ENCODE data around the gene TTLL11. TPM values are rescaled to one million over a fixed set of nuclear protein-coding genes. Genes with fewer than 3 reads are reported as not detected.

TTLL11 gene
- total and polyA plus RNA-seq, 4 donors = 1.4 to 4.5 (median 3.6) TPM

DNA sequence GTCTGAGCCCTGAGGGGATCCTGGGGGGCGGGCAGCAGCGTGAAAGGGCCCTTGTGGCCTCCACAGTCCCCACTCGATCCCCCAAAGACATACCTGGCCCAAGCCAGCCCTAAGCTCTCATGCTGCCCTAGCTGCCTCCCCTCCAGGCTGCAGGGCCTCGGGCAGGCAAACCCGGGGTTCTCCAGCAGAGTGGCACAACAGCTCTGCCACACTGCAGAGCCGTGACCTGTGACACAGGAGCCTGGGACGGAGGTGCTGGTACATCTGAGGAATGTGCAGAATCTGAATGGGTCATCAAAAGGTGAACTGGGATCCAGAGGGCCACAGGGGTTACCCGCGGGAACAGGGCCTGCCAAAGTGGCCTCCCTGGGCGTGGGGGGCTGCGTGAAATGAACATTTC, 278.5 kb downstream of the TTLL11 start:
- TF ChIP-seq RAD21 (IDR thresholded peaks at IDR 0.05) (no peak), YY1 (IDR thresholded peaks at IDR 0.05) (no peak), JUND (IDR thresholded peaks at IDR 0.05) (no peak), FOXA1 (IDR thresholded peaks at IDR 0.05) (no peak), SP1 (IDR thresholded peaks at IDR 0.05) (no peak), ZBTB33 (IDR thresholded peaks at IDR 0.05) (no peak), HNF4G (IDR thresholded peaks at IDR 0.05) (no peak), TAF1 (conservative IDR thresholded peaks at IDR 0.05) (no peak), RXRA (IDR thresholded peaks at IDR 0.05) (no peak), MAX (IDR thresholded peaks at IDR 0.05) (no peak), FOXA2 (IDR thresholded peaks at IDR 0.05) (no peak), NR2F2 (IDR thresholded peaks at IDR 0.05) (no peak), GABPA (IDR thresholded peaks at IDR 0.05 in 1 of 2, conservative IDR thresholded peaks at IDR 0.05 in 1 of 2) (no peak)
- TF ChIP-seq, protein P1, sequence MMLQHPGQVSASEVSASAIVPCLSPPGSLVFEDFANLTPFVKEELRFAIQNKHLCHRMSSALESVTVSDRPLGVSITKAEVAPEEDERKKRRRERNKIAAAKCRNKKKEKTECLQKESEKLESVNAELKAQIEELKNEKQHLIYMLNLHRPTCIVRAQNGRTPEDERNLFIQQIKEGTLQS (IDR thresholded peaks at IDR 0.05) = no peak
- TF ChIP-seq, protein P2, sequence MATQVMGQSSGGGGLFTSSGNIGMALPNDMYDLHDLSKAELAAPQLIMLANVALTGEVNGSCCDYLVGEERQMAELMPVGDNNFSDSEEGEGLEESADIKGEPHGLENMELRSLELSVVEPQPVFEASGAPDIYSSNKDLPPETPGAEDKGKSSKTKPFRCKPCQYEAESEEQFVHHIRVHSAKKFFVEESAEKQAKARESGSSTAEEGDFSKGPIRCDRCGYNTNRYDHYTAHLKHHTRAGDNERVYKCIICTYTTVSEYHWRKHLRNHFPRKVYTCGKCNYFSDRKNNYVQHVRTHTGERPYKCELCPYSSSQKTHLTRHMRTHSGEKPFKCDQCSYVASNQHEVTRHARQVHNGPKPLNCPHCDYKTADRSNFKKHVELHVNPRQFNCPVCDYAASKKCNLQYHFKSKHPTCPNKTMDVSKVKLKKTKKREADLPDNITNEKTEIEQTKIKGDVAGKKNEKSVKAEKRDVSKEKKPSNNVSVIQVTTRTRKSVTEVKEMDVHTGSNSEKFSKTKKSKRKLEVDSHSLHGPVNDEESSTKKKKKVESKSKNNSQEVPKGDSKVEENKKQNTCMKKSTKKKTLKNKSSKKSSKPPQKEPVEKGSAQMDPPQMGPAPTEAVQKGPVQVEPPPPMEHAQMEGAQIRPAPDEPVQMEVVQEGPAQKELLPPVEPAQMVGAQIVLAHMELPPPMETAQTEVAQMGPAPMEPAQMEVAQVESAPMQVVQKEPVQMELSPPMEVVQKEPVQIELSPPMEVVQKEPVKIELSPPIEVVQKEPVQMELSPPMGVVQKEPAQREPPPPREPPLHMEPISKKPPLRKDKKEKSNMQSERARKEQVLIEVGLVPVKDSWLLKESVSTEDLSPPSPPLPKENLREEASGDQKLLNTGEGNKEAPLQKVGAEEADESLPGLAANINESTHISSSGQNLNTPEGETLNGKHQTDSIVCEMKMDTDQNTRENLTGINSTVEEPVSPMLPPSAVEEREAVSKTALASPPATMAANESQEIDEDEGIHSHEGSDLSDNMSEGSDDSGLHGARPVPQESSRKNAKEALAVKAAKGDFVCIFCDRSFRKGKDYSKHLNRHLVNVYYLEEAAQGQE (IDR thresholded peaks at IDR 0.05) = no peak
- 90% methylated on average over 11 of the region's 11 CpGs for WGBS
- Histone ChIP-seq H3K36me3 (ENCODE audit: control insufficient read depth in 4 of 4, insufficient read depth in 3 of 4, low read depth in 1 of 4, low read length in 3 of 4) (no peaks in the 10 kb centered on the region), H3K4me1 (ENCODE audit: control insufficient read depth in 4 of 4, insufficient read depth in 4 of 4, low read length in 3 of 4) (peaks cover 5 to 14% (median 9%) of the 10 kb centered on the region in 4 donors), H3K27ac (ENCODE audit: low read depth in 1 of 2, low read length in 2 of 2) (no peak overlapping the region), H3K27me3 (ENCODE audit: control insufficient read depth in 4 of 4, insufficient read depth in 4 of 4, low read length in 3 of 4) (no peaks in the 10 kb centered on the region), H3K9ac (ENCODE audit: low read depth in 1 of 2, low read length in 2 of 2) (no peak overlapping the region), H3K9me3 (ENCODE audit: control insufficient read depth in 4 of 4, low read length in 3 of 4) (no peaks in the 10 kb centered on the region), H3K4me3 (ENCODE audit: low read depth in 1 of 3, low read length in 3 of 3) (no peak overlapping the region)
- peak; percentile 27 for DNase-seq (ENCODE audit: low spot score)

DNA sequence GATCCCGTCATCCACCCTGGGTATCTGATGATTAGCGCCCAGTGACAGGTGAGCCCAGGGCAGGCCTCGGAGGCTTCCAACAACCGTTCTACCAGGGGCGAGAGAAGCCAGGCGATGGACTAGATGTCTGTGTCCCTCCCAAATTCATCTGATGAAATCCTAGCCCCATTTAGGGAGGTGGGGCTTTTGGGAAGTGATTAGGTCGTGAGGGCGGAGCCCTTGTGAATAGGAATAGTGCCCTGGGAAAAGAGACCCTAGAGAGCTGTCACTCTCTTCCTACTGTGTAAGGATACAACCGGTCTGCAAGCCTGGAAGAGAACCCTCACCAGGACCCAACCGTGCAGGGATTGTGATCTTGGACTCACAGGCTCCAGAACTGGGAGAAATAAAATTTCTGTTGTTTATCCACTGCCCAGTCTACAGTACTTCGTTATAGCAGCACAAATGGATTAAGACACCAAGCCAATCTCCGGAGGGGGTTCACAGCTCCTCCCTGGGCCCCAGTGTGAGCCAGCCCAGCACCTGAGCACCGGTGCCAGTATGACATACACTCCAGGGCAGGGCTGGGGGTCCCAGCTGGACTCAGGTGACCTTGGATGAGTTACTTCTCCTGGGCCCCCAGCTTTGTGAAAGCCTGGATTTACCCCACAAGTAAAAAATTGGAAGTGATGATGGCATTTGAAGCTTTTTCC, 279.4 kb downstream of the TTLL11 start:
- TF ChIP-seq SP1 (IDR thresholded peaks at IDR 0.05) = no peak
- no peak for TF ChIP-seq ZBTB33 (IDR thresholded peaks at IDR 0.05)
- TF ChIP-seq FOXA2 (IDR thresholded peaks at IDR 0.05) = no peak
- no peak for TF ChIP-seq RAD21 (IDR thresholded peaks at IDR 0.05)
- TF ChIP-seq TAF1 (conservative IDR thresholded peaks at IDR 0.05) = no peak
- no peak for TF ChIP-seq RXRA (IDR thresholded peaks at IDR 0.05)
- TF ChIP-seq YY1 (IDR thresholded peaks at IDR 0.05) = no peak
- no peak for TF ChIP-seq JUND (IDR thresholded peaks at IDR 0.05)
- TF ChIP-seq FOXA1 (IDR thresholded peaks at IDR 0.05) = no peak
- no peak for TF ChIP-seq GABPA (IDR thresholded peaks at IDR 0.05 in 1 of 2, conservative IDR thresholded peaks at IDR 0.05 in 1 of 2)
- no peak for TF ChIP-seq HNF4A (conservative IDR thresholded peaks at IDR 0.05)
- TF ChIP-seq, protein P2 (IDR thresholded peaks at IDR 0.05) = no peak
- TF ChIP-seq HNF4G (IDR thresholded peaks at IDR 0.05) = no peak
- no peak for TF ChIP-seq NR2F2 (IDR thresholded peaks at IDR 0.05)
- no peak for TF ChIP-seq EGR1 (IDR thresholded peaks at IDR 0.05; ENCODE audit: low read depth in 2 of 2)
- TF ChIP-seq, protein P1 (IDR thresholded peaks at IDR 0.05) = no peak
- H3K9me3 ChIP-seq (ENCODE audit: control insufficient read depth in 4 of 4, low read length in 3 of 4) = no peaks in the 10 kb centered on the region
- H3K9ac ChIP-seq (ENCODE audit: low read depth in 1 of 2, low read length in 2 of 2) = no peak overlapping the region
- no peak overlapping the region for H3K4me3 ChIP-seq (ENCODE audit: low read depth in 1 of 3, low read length in 3 of 3)
- H3K27ac ChIP-seq (ENCODE audit: low read depth in 1 of 2, low read length in 2 of 2) = no peak overlapping the region
- 93% methylated on average over 13 of the region's 13 CpGs for WGBS
- no peaks in the 10 kb centered on the region for H3K36me3 ChIP-seq (ENCODE audit: control insufficient read depth in 4 of 4, insufficient read depth in 3 of 4, low read depth in 1 of 4, low read length in 3 of 4)
- no peaks in the 10 kb centered on the region for H3K27me3 ChIP-seq (ENCODE audit: control insufficient read depth in 4 of 4, insufficient read depth in 4 of 4, low read length in 3 of 4)
- DNase-seq (ENCODE audit: low spot score) = no peak
- peaks cover 5 to 14% (median 9%) of the 10 kb centered on the region in 4 donors for H3K4me1 ChIP-seq (ENCODE audit: control insufficient read depth in 4 of 4, insufficient read depth in 4 of 4, low read length in 3 of 4)
